Right lobe of liver (tissue), 6 donors: ENCODE measurements around the gene OGFOD3. TPM values are rescaled to one million over a fixed set of nuclear protein-coding genes. Genes with fewer than 3 reads are reported as not detected.

Source experiments
- ATAC-seq, 4 donors: fragments of 200-7000 bp; cut with Tn5 transposase; one replicate each; pipeline ENCODE4 v1.9.1; 2020; ENCODE audit warnings: mild to moderate bottlenecking in 4 of 4, moderate library complexity in 4 of 4
- DNase-seq, 3 donors: peaks; one replicate each; pipeline ENCODE4 v3.0.0-alpha.2; 2020
- H3K27ac ChIP-seq, 3 donors: fragments of 200-600 bp; one replicate each; pipeline ENCODE4 v1.8.0; 2022
- H3K27me3 ChIP-seq, 2 donors: fragments of 200-600 bp; one replicate each; pipeline ENCODE4 v1.8.0; 2022
- H3K36me3 ChIP-seq, 4 donors: fragments of 200-600 bp; sonication (generic) in 1 of 4; one replicate each; pipeline versions ENCODE4 v1.5.1 to v1.8.0; 2017 to 2022; ENCODE audit warnings: control low read depth in 1 of 4
- H3K4me1 ChIP-seq, 4 donors: fragments of 200-600 bp; sonication (generic) in 1 of 4; one replicate each; pipeline versions ENCODE4 v1.5.1 to v1.8.0; 2017 to 2022; ENCODE audit warnings: control low read depth in 1 of 4
- H3K4me3 ChIP-seq, 3 donors: fragments of 200-600 bp; one replicate each; pipeline ENCODE4 v1.8.0; 2022
- H3K9me3 ChIP-seq, 4 donors: fragments of 200-600 bp; sonication (generic) in 1 of 4; one replicate each; pipeline versions ENCODE4 v1.5.1 to v1.8.0; 2017 to 2022; ENCODE audit warnings: control low read depth in 1 of 4
- POLR2A ChIP-seq: fragments of 450-650 bp; IDR thresholded peaks from one replicate; pipeline ENCODE4 v1.6.1; 2017; ENCODE audit warnings: antibody characterized with exemption, mild to moderate bottlenecking
- WGBS: methylation state at CpG from one replicate; pipeline ENCODE4 v1.1.6; 2018; ENCODE audit warnings: low coverage, low lambda C conversion rate; ENCODE audit not compliant: insufficient coverage; ENCODE audit errors: missing lambda C conversion rate; 5-methylcytosine and 5-hydroxymethylcytosine counted together
- intact Hi-C, 2 donors: fragments of 100-400 bp; cut with DNase I; formaldehyde crosslinking; loops; one replicate each; pipeline versions ENCODE4 v1.11.2 to v1.14.1; 2022
- total RNA-seq, 6 experiments: library from RNA; depleted of rRNA in 2 of 6; stranded (reverse); fragments of >200 nt in 2 of 6; fragmentation: NEBNext Ultra II Directional in 3 of 6; extraction: Animal tissue kit (Norgen Biotek cat#: 25700) in 3 of 6; gene quantifications; one replicate each; pipeline versions ENCODE4 v1.1.0 to v1.2.4, GENCODE V29; 2016 to 2023
- TF ChIP-seq, protein P1 (sequence below), 4 donors: fragments of 200-600 bp in 3 of 4; fragments of 450-650 bp in 1 of 4; IDR thresholded peaks; one replicate each; pipeline versions ENCODE4 v1.5.1 to v1.8.0; 2016 to 2022; ENCODE audit warnings: antibody characterized with exemption in 4 of 4, mild to moderate bottlenecking in 2 of 4
- donor health status: DM: no; HTN: yes; CAD: no.
- donor health status: DM: no; HTN: no; CAD: no.
- donor health status: DM: no; HTN: no; CAD: no.
- donor health status: DM: no; HTN: yes; CAD: no.
- donor health status: DM: no; HTN: yes; CAD: no.

The OGFOD3 gene
- total RNA-seq, 6 experiments from 2014 or later, result 13.5 to 23.4 (median 16.2) TPM

DNA sequence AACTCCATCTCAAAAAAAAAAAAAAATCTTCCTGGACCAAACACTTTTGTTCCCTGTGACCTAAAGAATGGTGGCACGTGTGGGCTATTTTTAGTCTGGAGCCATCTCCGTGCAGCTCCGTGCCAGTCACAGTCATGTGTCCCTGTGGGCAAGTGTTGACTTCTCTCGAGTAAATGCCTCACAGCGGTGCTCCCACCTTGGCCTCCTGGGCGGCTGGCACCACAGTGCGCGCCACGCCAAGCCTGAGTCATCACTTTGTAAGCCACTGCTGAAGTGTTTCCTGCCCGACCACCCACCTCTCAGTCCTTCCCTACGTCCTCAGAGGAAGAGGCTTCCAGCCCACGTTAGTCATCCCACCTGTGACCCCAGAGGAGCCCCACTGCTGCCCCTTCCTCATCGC, 11.1 kb downstream of the OGFOD3 start:
- ATAC-seq (no peak), DNase-seq (no peak)
- Histone ChIP-seq H3K27me3 (no peaks in the 10 kb centered on the region), H3K27ac (no peak overlapping the region), H3K4me1 (peaks cover 0 to 8% (median 0%) of the 10 kb centered on the region in 4 donors), H3K4me3 (no peak overlapping the region), H3K9me3 (no peaks in the 10 kb centered on the region), H3K36me3 (no peaks in the 10 kb centered on the region)
- no peak for TF ChIP-seq POLR2A
- TF ChIP-seq, protein P1, sequence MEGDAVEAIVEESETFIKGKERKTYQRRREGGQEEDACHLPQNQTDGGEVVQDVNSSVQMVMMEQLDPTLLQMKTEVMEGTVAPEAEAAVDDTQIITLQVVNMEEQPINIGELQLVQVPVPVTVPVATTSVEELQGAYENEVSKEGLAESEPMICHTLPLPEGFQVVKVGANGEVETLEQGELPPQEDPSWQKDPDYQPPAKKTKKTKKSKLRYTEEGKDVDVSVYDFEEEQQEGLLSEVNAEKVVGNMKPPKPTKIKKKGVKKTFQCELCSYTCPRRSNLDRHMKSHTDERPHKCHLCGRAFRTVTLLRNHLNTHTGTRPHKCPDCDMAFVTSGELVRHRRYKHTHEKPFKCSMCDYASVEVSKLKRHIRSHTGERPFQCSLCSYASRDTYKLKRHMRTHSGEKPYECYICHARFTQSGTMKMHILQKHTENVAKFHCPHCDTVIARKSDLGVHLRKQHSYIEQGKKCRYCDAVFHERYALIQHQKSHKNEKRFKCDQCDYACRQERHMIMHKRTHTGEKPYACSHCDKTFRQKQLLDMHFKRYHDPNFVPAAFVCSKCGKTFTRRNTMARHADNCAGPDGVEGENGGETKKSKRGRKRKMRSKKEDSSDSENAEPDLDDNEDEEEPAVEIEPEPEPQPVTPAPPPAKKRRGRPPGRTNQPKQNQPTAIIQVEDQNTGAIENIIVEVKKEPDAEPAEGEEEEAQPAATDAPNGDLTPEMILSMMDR (IDR thresholded peaks at IDR 0.05), result no peak
- intact Hi-C loops, result no loop called here
- WGBS, result 64% methylated on average over 4 of the region's 13 CpGs

DNA sequence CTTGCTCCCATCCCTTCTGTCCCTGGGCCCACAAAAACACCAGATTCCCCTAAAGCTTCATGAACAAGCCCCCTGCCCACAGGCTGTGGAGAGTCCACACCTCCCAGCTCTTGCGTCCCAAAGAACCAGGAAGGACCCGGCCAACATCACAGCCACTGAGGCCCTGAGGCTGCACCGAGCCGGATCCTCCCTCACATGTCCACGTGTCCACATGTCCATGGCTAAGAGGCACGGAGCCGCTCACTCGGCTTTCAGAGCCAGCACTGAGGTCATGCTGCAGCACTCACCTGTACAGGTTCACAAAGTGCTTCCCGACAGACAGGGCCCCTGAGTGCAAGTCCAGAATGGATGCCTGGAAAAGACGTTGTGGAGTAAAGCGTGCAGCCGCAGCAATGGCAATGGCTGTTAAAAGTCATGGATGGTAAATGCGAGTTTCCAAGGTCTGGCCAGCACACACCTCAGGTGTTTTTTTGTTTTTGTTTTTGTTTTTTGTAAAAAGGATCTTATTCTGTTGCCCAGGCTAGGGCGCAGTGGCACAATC, 12.2 kb downstream of the OGFOD3 start:
- intact Hi-C loops, result no loop called here
- TF ChIP-seq, protein P1 (IDR thresholded peaks at IDR 0.05), result no peak
- no peak for TF ChIP-seq POLR2A
- no peak overlapping the region for H3K4me3 ChIP-seq
- H3K27ac ChIP-seq, result no peak overlapping the region
- no peaks in the 10 kb centered on the region for H3K36me3 ChIP-seq
- no peak for DNase-seq
- no peaks in the 10 kb centered on the region for H3K27me3 ChIP-seq
- peaks cover 0 to 8% (median 0%) of the 10 kb centered on the region in 4 donors for H3K4me1 ChIP-seq
- 97% methylated on average over 8 of the region's 14 CpGs for whole genome bisulfite sequencing
- ATAC-seq, result no peak
- H3K9me3 ChIP-seq, result no peaks in the 10 kb centered on the region

- Histone ChIP-seq H3K4me3 (no peak overlapping the region), H3K27me3 (no peaks in the 10 kb centered on the region), H3K9me3 (no peaks in the 10 kb centered on the region), H3K4me1 (peaks cover 0 to 8% (median 0%) of the 10 kb centered on the region in 4 donors), H3K36me3 (no peaks in the 10 kb centered on the region), H3K27ac (no peak overlapping the region)
- DNase-seq, result no peak
- TF ChIP-seq, protein P1 (IDR thresholded peaks at IDR 0.05), result no peak
- no peak for TF ChIP-seq POLR2A
- WGBS, result 97% methylated on average over 7 of the region's 14 CpGs
- no peak for ATAC-seq
- intact Hi-C loops, result no loop called here
Observed at GRCh38 chr17:82405051-82405450, 13.3 kb downstream of the OGFOD3 start.

DNA sequence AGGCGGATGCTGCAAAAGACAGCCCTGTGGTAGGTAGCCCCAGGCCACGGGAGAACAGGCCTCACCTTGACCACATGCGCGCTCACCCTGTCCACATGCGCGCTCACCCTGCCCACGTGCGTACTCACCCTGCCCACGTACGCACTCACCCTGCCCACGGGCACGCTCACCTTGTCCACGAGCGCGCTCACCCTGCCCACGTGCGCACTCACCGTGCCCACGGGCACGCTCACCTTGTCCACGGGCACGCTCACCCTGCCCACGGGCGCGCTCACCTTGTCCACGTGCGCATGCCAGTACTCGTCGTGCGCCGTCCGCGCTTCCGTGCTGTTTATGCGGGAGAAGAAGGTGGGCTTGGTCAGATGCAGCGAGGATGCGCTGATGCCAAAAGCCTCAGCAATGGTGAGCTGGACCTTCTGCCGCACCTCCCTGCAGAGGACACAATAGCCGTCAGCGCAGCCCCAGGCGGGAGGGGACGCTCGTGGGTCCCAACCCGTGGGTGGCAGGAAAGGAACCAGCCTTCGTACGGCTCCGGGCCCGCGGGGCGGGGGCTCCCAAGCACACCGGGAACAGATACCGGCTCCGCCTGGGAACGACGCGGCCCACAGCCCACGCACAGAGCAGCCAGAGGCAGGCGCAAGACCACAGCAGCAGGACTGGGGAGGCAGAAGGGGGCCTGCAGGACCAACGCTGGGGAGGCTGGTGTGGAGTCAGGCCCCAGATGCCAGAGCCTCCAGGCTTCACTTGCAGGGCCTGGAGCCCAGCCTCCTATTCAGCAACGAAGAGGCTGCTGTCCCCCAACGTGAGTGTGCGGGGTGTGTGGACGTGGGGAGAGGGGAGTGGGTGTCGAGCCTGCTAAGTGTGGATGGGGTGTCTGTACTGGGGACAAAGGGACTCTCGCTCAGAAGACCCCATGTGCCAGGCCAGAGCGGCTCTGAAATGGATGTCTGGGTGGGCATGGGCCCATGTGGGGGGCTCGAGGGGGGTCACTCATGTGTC, 14.4 kb downstream of the OGFOD3 start:
- Histone ChIP-seq H3K27ac (no peak overlapping the region), H3K36me3 (no peaks in the 10 kb centered on the region), H3K9me3 (no peaks in the 10 kb centered on the region), H3K4me3 (no peak overlapping the region), H3K27me3 (no peaks in the 10 kb centered on the region), H3K4me1 (peaks cover 0 to 8% (median 0%) of the 10 kb centered on the region in 4 donors)
- WGBS, result 93% methylated on average over 37 of the region's 67 CpGs
- ATAC-seq (no peak), DNase-seq (no peak)
- intact Hi-C loops, result no loop called here
- TF ChIP-seq, protein P1 (IDR thresholded peaks at IDR 0.05), result no peak
- no peak for TF ChIP-seq POLR2A
